Measurements from ENCODE around the gene NEBL.
"Not testable (repeated sequence)": the region's sequence is repeated elsewhere in the genome, so short reads cannot be mapped to it uniquely, and the experiment has no call there.

NEBL gene

GRCh38 chr10:20897146-20897825 is at the start of gene NEBL:
Gene NEBL, minus strand, starts transcription at chr10:20897311. Its CDS starts 106 bp downstream, at chr10:20897205.
- no peak for DNase-seq

- DNase-seq, result no peak
These were observed 48.6 kb upstream of the NEBL start for GRCh38 chr10:20945546-20946332.

GRCh38 chr10:20944789-20945502 is 47.8 kb upstream of the NEBL start:
- DNase-seq, result no peak

- not testable (repeated sequence) for DNase-seq
These were observed 42.3 kb upstream of the NEBL start for GRCh38 chr10:20939414-20939813.

- DNase-seq, result no peak
These were observed 39.3 kb upstream of the NEBL start for GRCh38 chr10:20936396-20936795.

- DNase-seq, result no peak
These were observed 38.8 kb upstream of the NEBL start for GRCh38 chr10:20935931-20936330.

GRCh38 chr10:20935301-20935700 is 38.2 kb upstream of the NEBL start:
- no peak for DNase-seq

- DNase-seq, result no peak
These were observed 36.6 kb upstream of the NEBL start for GRCh38 chr10:20933705-20934104.

- DNase-seq, result no peak
These were observed 35.6 kb upstream of the NEBL start for GRCh38 chr10:20932606-20933126.

GRCh38 chr10:20931156-20931795 is 34.2 kb upstream of the NEBL start:
- DNase-seq, result no peak

GRCh38 chr10:20927456-20927855 is 30.3 kb upstream of the NEBL start:
- no peak for DNase-seq

GRCh38 chr10:20922451-20922850 is 25.3 kb upstream of the NEBL start:
- DNase-seq, result no peak

- DNase-seq, result peak; percentile 15
These were observed 24.9 kb upstream of the NEBL start for GRCh38 chr10:20922033-20922432.

- DNase-seq, result no peak
These were observed 22.9 kb upstream of the NEBL start for GRCh38 chr10:20920061-20920460.

GRCh38 chr10:20919481-20919880 is 22.4 kb upstream of the NEBL start:
- no peak for DNase-seq

- no peak for DNase-seq
These were observed 19.9 kb upstream of the NEBL start for GRCh38 chr10:20916976-20917375.

- no peak for DNase-seq
These were observed 15.9 kb upstream of the NEBL start for GRCh38 chr10:20912969-20913368.

GRCh38 chr10:20911626-20912025 is 14.5 kb upstream of the NEBL start:
- no peak for DNase-seq

- no peak for DNase-seq
These were observed 12.7 kb upstream of the NEBL start for GRCh38 chr10:20909801-20910200.

GRCh38 chr10:20908391-20908790 is 11.3 kb upstream of the NEBL start:
- DNase-seq, result no peak

GRCh38 chr10:20903635-20904390 is 6.7 kb upstream of the NEBL start:
- no peak for DNase-seq

- DNase-seq, result no peak
These were observed 4.0 kb upstream of the NEBL start for GRCh38 chr10:20901110-20901509.
